ENCODE data around the gene HK3. TPM values are rescaled to one million over a fixed set of nuclear protein-coding genes. Genes with fewer than 3 reads are reported as not detected.

The HK3 gene
- total RNA-seq, 1 donor from 2014 or later: not detected

GRCh38 chr5:176830995-176831423 lies 68.1 kb downstream of the HK3 start:
- H3K9me3 Mint-ChIP-seq: no peaks in the 10 kb centered on the region
- H3K27ac Mint-ChIP-seq: no peak overlapping the region
- H3K27me3 Mint-ChIP-seq (ENCODE audit: insufficient read depth, low read depth): peaks cover 28% of the 10 kb centered on the region

More at GRCh38 chr5:176830995-176831423, 68.1 kb downstream of the HK3 start:
- DNase-seq (ENCODE audit: low spot score): no peak
- no peak overlapping the region for H3K27ac ChIP-seq
- H3K79me2 ChIP-seq (ENCODE audit: low read depth): no peaks in the 10 kb centered on the region
- H3K4me2 ChIP-seq: no peak overlapping the region
- H4K20me1 ChIP-seq (ENCODE audit: low read depth): peaks cover 8% of the 10 kb centered on the region
- peaks cover 7% of the 10 kb centered on the region for H3K4me1 ChIP-seq
- no peaks in the 10 kb centered on the region for H3K9me3 ChIP-seq (ENCODE audit: low read depth)
- no peak overlapping the region for H3K4me3 ChIP-seq
- Mint-ChIP-seq H3K4me1 (no peaks in the 10 kb centered on the region), H3K36me3 (no peaks in the 10 kb centered on the region), H3K4me3 (no peak overlapping the region)
- peaks cover 4% of the 10 kb centered on the region for H3F3A ChIP-seq (ENCODE audit: low read depth)
- H3K36me3 ChIP-seq: no peaks in the 10 kb centered on the region
- no peaks in the 10 kb centered on the region for H3K27me3 ChIP-seq
- H2AFZ ChIP-seq (replicated peaks): no peak overlapping the region
- H3K9ac ChIP-seq: no peak overlapping the region
- TF ChIP-seq EZH2 (IDR thresholded peaks at IDR 0.05): no peak
- TF ChIP-seq EZH2phosphoT487 (IDR thresholded peaks at IDR 0.05): no peak
- TF ChIP-seq, protein P1, sequence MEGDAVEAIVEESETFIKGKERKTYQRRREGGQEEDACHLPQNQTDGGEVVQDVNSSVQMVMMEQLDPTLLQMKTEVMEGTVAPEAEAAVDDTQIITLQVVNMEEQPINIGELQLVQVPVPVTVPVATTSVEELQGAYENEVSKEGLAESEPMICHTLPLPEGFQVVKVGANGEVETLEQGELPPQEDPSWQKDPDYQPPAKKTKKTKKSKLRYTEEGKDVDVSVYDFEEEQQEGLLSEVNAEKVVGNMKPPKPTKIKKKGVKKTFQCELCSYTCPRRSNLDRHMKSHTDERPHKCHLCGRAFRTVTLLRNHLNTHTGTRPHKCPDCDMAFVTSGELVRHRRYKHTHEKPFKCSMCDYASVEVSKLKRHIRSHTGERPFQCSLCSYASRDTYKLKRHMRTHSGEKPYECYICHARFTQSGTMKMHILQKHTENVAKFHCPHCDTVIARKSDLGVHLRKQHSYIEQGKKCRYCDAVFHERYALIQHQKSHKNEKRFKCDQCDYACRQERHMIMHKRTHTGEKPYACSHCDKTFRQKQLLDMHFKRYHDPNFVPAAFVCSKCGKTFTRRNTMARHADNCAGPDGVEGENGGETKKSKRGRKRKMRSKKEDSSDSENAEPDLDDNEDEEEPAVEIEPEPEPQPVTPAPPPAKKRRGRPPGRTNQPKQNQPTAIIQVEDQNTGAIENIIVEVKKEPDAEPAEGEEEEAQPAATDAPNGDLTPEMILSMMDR (IDR thresholded peaks at IDR 0.05): no peak

Other genes with a start within 250 kb of the HK3 start
- gene UNC5A, start 88.8 kb downstream of the HK3 start, total RNA-seq (ENCODE audit: low replicate concordance): 1.2 and 3.6 TPM in 2 replicates
- gene UIMC1, start 107.4 kb upstream of the HK3 start, total RNA-seq (ENCODE audit: low replicate concordance): 57.5 and 67.7 TPM in 2 replicates
- 28.2 and 32.2 TPM in 2 replicates for gene ZNF346, start 123.3 kb upstream of the HK3 start, total RNA-seq (ENCODE audit: low replicate concordance)
- gene FGFR4, start 187.6 kb upstream of the HK3 start, total RNA-seq (ENCODE audit: low replicate concordance): 8.2 and 41.3 TPM in 2 replicates
- 61.3 and 114 TPM in 2 replicates for gene NSD1, start 234.4 kb upstream of the HK3 start, total RNA-seq (ENCODE audit: low replicate concordance)

Measured in neural progenitor cell (in vitro differentiated cells).